ENCODE measurements around the gene SCGB3A1.

Gene SCGB3A1

GRCh38 chr5:180619563-180619915, 28.2 kb upstream of the SCGB3A1 start:
- no peak for DNase-seq (ENCODE audit: low read depth)
- no peak overlapping the region for H3K4me3 ChIP-seq (ENCODE audit: low read depth, low read length)
- TF ChIP-seq CTCF (IDR thresholded peaks at IDR 0.05; ENCODE audit: low read depth, low read length, missing control alignments): no peak

DNA sequence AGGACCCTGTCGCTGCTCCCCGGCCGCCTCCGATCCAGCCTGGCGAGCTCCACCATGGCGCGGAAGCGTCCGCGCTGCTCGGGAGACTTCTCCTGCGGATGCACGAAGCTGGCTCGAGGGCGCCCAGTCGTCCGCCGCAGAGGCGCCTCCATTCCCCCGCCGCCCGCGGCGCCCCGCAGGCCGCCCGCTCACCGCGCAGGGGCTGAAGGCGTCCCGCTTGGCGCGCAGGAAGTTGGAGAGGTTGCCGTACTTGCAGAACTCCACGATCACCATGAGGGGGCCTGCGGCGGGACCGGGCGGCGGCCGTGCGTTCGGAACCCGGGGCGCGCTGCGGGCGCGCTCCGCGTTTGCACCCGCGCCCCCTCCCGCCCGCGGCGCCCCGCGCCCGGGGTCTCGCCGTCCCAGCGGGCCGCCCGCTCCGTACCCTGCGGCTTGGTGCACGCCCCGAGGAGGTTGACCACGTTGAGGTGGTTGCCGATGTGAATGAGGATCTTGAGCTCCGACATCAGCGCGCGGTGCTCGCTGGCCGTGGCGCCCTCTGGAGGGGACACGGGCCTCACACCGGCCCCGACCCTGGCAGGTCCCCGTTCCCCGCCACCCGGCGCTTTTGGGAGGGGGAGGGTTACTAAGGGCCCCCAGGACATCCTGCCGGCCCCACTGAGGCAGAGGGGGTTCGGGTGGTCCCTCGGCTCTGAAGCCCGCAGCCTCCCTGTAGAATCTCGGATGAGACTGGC, 27.7 kb upstream of the SCGB3A1 start:
- DNase-seq (ENCODE audit: low read depth): no peak
- H3K4me3 ChIP-seq (ENCODE audit: low read depth, low read length): no peak overlapping the region
- no peak for TF ChIP-seq CTCF (IDR thresholded peaks at IDR 0.05; ENCODE audit: low read depth, low read length, missing control alignments)

- no peak for DNase-seq (ENCODE audit: low read depth)
- H3K4me3 ChIP-seq (ENCODE audit: low read depth, low read length): no peak overlapping the region
- no peak for TF ChIP-seq CTCF (IDR thresholded peaks at IDR 0.05; ENCODE audit: low read depth, low read length, missing control alignments)
These were observed 27.2 kb upstream of the SCGB3A1 start for GRCh38 chr5:180618487-180618828.

DNA sequence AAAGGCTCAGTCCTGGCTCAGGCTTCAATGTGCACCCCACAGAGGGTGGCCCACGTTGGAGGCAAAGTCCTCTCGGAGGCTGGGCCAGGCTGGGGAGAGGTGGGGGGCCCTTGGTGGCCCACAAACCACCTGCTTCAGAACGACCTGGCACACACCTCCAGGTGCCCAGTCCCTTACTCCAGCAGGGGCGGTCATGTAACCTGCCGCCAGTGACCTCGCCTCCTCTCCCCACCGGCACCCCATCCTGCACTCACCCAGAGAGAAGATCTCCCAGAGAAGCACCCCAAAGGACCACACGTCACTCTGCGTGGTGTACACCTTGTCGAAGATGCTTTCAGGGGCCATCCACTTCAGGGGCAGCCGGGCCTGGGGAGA, 22.5 kb upstream of the SCGB3A1 start:
- DNase-seq (ENCODE audit: low read depth): no peak
- TF ChIP-seq CTCF (IDR thresholded peaks at IDR 0.05; ENCODE audit: low read depth, low read length, missing control alignments): no peak
- H3K4me3 ChIP-seq (ENCODE audit: low read depth, low read length): no peak overlapping the region

GRCh38 chr5:180613188-180613813, 22.0 kb upstream of the SCGB3A1 start:
- no peak for DNase-seq (ENCODE audit: low read depth)
- no peak for TF ChIP-seq CTCF (IDR thresholded peaks at IDR 0.05; ENCODE audit: low read depth, low read length, missing control alignments)
- H3K4me3 ChIP-seq (ENCODE audit: low read depth, low read length): no peak overlapping the region

GRCh38 chr5:180612683-180613082, 21.4 kb upstream of the SCGB3A1 start:
- TF ChIP-seq CTCF (IDR thresholded peaks at IDR 0.05; ENCODE audit: low read depth, low read length, missing control alignments): no peak
- no peak overlapping the region for H3K4me3 ChIP-seq (ENCODE audit: low read depth, low read length)
- DNase-seq (ENCODE audit: low read depth): no peak

Measured in GM12864 (cell line).